GM21619 (cell line): ENCODE data around the gene CEP57L1.

ENCODE experiments used
- ATAC-seq: cut with Tn5 transposase; IDR thresholded peaks from one replicate; pipeline ENCODE4 v1.9.1; 2021; ENCODE audit not compliant: unreplicated experiment

CEP57L1 gene

DNA sequence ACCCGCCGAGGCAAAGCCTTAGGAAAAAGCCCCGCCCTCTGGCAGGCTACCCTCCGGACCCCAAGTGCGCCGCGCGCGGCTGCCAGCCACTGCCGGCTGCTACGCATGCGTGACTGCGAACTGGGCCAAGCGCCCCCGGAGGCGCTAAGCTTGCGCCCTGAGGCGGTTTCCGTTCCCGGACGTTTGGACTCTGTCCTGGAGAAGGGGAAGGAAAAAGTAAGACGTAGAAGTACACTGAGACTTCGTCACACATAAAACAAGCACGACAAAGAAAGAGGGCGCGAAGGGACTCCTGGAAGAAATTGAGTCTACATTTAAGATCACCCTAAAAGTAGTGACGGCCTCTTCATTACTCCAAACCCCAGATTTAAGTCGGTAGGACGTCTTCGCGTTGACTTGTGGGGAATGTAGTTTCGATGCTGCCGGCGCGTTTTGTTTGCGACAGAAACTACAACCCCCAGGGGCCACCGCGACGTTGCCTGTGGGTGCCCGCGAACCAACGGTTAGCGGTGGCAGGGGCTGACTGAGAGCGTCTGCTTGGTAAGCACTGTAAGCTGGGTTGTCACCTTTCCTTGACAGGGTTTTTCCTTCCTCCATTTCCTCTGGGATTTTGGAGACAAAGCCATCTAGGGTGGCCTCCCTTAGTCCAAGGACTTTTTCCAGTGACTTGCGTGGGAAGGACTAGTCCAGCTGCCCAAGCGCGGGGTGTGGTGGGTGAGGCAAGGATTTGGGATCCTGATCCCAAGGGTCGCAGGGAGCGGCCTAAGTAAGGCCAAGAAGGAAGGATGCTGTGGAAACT lies at the start of gene CEP57L1:
Gene CEP57L1, plus strand, starts transcription at position 472 of the 799 bp plus-strand sequence. CDS start 49,715 bp downstream, outside the sequence.
- ATAC-seq, result peak; percentile 73

DNA sequence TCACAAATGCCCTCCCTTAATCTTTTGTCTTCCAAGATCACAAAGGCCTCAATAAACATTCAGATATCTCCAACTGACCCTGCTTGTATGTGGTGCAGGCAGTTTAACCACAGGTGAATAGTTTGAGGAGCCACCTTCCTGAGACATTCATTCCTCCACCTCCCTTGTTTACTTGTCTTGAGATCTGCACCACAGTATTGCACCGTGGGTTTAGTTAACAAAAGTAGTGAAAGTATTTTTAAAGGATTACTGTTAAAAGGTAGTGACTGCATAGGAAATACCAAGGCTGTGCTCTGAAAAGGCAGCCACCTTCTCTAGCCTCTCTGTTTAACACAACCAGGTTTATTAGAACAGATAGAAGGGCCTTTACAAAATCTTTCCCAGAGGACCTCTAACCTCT lies 47.1 kb upstream of the CEP57L1 start:
- no peak for ATAC-seq

- no peak for ATAC-seq
Measured at GRCh38 chr6:109048670-109049415, 46.5 kb upstream of the CEP57L1 start.

GRCh38 chr6:109050012-109050411 lies 45.3 kb upstream of the CEP57L1 start:
- no peak for ATAC-seq

DNA sequence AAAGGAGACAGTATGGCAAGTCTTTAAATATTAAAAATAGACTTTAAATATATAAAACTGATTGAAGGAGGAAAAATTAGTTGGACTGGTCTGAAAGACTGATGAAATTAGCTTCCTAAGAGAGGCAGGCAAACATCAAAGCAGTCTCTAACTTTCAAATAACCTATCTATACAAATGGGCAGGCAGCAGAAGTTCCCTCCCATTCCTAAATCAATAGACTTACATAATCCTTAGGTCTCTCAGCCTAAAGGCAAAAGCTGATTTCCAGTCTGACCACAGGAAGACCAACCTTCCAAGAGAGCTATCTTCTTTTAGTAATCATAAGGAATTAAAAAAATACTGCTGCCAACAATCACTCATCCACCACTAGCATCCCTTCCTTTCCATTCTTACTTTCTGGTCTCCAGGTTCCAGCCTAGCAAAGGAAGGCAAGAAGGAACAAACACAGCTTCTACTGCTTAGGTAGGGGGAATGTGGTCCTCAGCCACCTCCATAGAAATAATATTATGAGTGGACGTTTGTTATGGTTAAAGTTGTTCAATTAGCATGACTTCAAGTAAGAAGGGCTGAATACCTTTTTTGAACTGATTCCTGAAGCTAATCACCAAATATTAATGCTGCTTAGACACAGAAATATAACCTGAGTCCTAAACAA lies 44.7 kb upstream of the CEP57L1 start:
- no peak for ATAC-seq

DNA sequence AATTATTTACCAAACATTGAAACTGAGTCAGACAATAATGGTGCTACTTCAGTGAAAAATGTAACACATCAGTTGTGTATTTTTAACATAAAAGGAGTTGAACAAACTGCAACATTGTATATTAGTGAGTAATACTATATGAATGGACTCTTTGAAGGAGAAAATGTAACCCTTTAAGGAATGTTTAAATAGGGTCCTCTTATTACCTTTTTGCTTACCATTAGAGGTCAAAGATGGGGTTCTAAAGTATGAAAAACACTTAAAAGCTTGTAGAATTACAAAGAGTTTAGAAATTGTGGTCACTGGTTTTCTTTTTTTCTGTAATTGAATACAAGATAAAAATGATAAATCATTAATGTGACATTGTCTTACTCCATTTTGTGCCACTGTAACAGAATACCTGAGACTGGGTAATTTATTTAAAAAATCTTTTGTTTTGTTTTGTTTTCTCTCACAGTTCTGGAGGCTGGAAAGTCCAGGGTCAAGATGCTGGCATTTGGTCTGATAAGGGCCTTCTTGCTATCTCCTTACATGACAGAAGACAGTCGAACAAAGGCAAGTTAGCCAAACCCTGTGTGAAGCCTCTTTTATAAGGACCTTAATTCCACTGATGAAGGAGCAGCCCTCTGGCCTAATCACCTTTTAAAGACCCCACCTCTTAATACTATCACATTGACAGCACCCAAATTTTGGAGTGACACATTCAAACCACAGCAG lies 43.8 kb upstream of the CEP57L1 start:
- no peak for ATAC-seq

DNA sequence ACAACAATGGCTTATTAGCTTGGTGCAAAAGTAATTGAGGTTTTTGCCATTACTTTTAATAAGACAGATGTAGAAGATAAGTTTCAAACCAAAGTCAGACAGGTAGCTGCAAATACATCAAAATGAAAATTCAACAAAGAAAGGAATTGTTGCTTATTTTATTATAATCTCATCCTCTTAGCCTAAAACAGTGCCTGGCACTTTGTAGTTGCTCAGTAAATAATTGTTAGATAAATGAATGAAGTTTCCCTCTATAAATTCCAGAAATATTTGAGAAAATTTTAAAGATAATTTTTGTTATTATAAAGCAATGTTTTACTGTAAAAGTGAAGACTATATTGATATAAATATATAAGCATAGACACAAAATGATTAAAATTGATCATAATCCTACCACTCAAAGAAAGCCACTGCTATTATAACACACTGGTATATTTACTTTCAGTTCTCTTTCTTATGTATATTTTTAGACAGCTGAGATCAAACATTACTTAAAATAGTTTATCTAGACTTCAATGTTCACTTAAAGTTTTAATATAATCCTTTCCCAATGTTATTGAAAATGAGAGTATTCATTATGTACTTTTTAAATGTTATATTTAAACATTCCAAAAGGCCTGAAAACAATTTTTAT lies 43.2 kb upstream of the CEP57L1 start:
- no peak for ATAC-seq

- ATAC-seq, result no peak
Measured at GRCh38 chr6:109052852-109053251, 42.5 kb upstream of the CEP57L1 start.

DNA sequence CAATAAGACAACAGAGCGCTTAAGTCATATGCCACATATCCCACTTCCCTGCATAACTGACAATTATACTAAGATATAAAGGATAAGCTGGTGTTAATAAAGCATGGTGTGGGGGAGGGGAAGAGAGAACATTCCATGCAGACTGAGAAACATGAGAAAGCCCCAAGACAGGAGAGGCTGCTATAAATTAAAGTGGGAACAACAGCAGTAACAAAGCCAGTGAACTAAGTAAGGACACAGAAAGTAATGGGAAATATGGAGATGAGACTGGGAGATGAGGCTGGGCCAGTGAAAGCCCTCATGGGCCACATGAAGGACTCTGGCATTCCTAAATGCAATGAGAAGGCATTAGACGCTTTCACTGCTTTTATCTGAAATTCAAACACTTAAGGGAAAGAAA lies 42.0 kb upstream of the CEP57L1 start:
- no peak for ATAC-seq

DNA sequence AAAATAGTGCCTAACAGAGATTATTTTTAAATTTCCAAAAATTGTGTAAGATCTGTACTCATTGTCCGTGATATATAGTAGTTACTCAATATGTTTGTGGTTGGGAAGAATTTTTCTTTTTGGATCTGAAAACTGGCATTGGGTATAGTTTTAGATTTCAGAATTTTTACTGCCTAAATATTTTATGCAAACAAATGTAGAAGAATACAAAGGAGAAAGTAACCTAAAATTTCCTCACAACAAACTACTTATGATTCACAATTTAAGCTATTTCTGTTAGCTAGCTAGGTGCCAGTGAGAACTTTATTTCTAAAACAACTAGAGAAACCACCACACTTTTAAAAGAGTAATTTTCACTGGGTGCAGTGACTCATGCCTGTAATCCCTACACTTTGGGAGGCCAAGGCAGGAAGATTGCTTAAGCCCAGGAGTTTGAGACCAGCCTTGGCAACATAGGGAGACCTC lies 39.5 kb upstream of the CEP57L1 start:
- no peak for ATAC-seq

GRCh38 chr6:109056661-109057060 lies 38.6 kb upstream of the CEP57L1 start:
- no peak for ATAC-seq

DNA sequence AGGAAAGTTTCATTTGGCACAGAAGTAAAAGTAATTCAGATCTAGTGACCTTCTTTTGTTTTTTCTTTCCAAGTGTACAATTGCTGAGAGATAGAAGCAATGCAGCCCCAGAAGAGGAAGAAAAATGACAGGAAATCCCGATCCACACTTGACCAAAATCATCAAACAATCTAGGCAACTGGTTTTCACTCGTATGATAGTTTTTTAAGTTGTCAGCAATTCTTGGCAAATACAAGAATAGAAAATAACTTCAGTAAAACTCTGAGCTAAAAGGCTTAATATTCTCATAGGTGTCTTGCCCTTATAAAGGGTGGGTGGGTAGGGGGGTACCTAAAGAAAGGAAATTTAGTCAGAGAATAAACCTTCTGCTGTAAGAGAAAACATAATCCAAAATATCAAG lies 36.7 kb upstream of the CEP57L1 start:
- no peak for ATAC-seq

- ATAC-seq, result no peak
Measured at GRCh38 chr6:109059153-109059552, 36.2 kb upstream of the CEP57L1 start.

DNA sequence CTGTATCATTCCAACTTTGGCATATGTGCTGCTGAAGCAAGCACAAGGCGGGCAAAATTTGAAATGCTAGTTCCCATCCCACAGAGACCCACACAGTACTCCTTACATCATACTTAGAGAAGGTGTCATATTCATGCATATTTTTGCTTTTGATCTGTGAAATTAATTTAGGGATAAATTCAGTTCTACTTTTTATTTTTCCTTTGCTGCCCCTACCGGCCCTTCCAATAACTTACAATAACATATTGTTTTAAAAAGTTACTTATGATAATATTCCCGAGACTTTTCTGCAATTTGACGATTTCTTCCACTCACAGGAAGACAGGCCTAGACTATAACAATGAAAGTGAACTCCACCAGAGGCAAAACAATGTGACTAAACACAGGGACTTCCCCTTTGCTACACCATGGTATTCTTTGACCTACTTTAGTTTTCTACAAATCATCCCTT lies 35.7 kb upstream of the CEP57L1 start:
- no peak for ATAC-seq

DNA sequence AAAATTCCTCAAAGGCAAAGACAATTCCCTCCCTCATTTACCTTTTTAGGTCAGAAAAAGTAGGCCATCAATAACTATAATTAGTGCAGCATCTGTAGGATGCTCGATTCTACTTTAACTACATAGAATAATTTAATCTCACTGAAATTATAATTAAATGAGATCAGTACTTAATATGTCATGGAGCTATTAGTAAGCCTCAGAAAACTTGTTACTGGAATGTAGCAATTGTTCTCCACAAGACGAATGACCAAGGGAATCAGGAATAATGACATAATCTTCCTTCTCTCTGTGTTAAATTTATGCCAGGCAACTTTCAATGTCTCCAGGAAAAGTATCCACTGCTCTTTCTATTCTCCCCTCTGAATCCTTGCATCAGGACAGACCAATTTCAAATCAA lies 34.7 kb upstream of the CEP57L1 start:
- ATAC-seq, result no peak

- no peak for ATAC-seq
Measured at GRCh38 chr6:109062216-109062615, 33.1 kb upstream of the CEP57L1 start.

DNA sequence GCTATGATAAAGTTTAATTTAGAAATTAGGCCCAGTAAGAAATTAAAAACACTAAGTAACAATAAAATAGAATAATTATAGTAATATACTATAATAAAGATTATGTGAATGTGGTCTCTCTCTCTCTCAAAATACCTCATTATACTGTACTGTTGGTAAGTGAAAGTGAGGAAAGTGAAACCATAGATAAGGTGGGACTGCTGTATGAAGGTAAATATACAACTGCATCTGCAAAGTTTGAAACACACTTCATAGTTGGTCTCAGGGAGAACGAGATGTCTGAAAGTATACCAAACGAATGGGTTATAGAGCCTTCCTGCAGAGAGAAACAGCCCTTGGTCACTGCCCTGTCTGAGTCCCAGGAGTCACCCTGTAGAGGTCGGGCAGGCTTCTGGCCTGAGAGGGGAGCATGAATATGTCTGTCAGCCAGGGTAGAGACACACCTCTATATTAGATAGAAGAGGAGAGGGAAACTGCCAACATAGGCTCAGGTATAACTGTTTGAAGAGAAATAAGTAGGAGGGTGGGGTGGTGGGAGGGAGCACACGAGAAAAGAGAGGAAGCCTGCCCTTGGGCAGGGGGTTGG lies 32.4 kb upstream of the CEP57L1 start:
- no peak for ATAC-seq

DNA sequence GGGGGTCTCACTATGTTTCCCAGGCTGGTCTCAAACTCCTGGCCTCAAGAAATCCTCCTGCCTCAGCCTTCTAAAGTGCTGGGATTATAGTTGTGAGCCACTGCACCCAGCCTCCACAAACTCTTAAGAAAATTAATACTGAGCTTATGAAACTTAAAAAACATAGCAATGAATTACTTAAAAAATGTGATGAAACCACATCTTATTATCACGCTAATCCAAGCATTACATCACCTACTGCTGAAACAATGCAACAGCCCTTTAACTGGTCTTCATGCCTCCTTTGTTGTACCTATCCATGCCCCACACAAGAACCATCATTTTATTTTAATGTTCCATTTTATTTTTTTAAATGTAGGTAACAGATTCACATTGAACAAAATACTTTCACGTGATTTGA lies 25.6 kb upstream of the CEP57L1 start:
- ATAC-seq, result no peak

GRCh38 chr6:109071125-109071917 lies 24.0 kb upstream of the CEP57L1 start:
- no peak for ATAC-seq
